Endothelial cell (in vitro differentiated cells): Measurements from ENCODE around the gene NDUFAF8. TPM values are rescaled to one million over a fixed set of nuclear protein-coding genes. Genes with fewer than 3 reads are reported as not detected.

ENCODE experiments used
- DNase-seq: peaks from one replicate; pipeline ENCODE4 v3.0.0; 2021; ENCODE audit warnings: low spot score
- H3K27ac Mint-ChIP-seq: one replicate; pipeline ENCODE4 v1.8.0; 2021; ENCODE audit warnings: mixed read lengths, inconsistent platforms; ENCODE audit not compliant: unreplicated experiment
- H3K27me3 Mint-ChIP-seq: one replicate; pipeline ENCODE4 v1.8.0; 2021; ENCODE audit warnings: mild to moderate bottlenecking, moderate library complexity, mixed read lengths, inconsistent platforms; ENCODE audit not compliant: unreplicated experiment
- H3K36me3 Mint-ChIP-seq: one replicate; pipeline ENCODE4 v1.8.0; 2021; ENCODE audit warnings: mild to moderate bottlenecking, low read depth, mixed read lengths, inconsistent platforms; ENCODE audit not compliant: unreplicated experiment
- H3K4me1 Mint-ChIP-seq: one replicate; pipeline ENCODE4 v1.8.0; 2021; ENCODE audit warnings: mild to moderate bottlenecking, mixed read lengths, inconsistent platforms; ENCODE audit not compliant: unreplicated experiment
- H3K4me3 Mint-ChIP-seq: one replicate; pipeline ENCODE4 v1.8.0; 2021; ENCODE audit warnings: mild to moderate bottlenecking, mixed read lengths, inconsistent platforms; ENCODE audit not compliant: unreplicated experiment
- H3K9me3 Mint-ChIP-seq: one replicate; pipeline ENCODE4 v1.8.0; 2021; ENCODE audit warnings: mixed read lengths, inconsistent platforms; ENCODE audit not compliant: unreplicated experiment
- total RNA-seq: library from RNA; stranded (reverse); fragmentation: NEBNext Ultra II Directional; extraction: Animal tissue kit (Norgen Biotek cat#: 25700); gene quantifications from one replicate; pipeline ENCODE4 v1.2.1, GENCODE V29; 2021; ENCODE audit not compliant: unreplicated experiment
- TF ChIP-seq, protein P1 (sequence below): fragments of 200-600 bp; sonication (generic); IDR thresholded peaks from one replicate; pipeline ENCODE4 v1.5.0; 2021; ENCODE audit warnings: antibody characterized with exemption; ENCODE audit not compliant: unreplicated experiment

Gene NDUFAF8
- total RNA-seq, 1 donor from 2014 or later = 31.2 TPM

DNA sequence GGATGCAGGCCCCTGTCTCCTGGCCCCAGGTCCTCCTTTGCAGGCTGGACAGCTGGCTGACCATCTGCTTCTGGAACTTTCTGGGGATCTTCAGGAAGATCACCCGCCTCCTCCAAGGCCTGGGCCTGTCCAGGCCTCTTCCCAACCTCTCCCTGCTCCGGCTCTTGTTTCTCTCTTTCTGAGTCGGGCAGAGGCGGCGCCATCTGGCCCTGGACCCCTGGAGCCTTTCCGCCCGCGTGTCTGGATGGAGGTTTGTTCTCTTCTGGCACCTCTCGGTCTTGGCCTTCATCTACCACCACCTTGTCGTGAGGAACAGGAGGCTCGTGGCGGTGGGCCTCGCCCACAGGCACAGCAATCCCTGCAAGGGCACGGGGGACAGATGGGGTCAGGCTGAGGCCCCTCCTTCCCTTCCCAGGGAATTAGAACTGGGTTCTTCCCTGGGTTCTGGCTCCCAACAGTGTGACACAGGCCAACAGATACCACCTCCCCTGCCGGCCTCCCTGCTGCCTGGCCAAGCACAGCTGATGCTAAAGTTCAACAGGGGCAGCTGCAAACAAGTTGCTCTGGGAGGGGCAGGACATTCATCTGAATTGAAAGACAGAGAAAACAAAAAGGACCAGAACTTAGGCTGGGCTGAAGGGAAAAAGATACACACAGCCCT is 13.3 kb downstream of the NDUFAF8 start:
- TF ChIP-seq, protein P1, sequence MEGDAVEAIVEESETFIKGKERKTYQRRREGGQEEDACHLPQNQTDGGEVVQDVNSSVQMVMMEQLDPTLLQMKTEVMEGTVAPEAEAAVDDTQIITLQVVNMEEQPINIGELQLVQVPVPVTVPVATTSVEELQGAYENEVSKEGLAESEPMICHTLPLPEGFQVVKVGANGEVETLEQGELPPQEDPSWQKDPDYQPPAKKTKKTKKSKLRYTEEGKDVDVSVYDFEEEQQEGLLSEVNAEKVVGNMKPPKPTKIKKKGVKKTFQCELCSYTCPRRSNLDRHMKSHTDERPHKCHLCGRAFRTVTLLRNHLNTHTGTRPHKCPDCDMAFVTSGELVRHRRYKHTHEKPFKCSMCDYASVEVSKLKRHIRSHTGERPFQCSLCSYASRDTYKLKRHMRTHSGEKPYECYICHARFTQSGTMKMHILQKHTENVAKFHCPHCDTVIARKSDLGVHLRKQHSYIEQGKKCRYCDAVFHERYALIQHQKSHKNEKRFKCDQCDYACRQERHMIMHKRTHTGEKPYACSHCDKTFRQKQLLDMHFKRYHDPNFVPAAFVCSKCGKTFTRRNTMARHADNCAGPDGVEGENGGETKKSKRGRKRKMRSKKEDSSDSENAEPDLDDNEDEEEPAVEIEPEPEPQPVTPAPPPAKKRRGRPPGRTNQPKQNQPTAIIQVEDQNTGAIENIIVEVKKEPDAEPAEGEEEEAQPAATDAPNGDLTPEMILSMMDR = no peak
- Mint-ChIP-seq H3K9me3 (no peaks in the 10 kb centered on the region), H3K4me1 (peaks cover 6% of the 10 kb centered on the region), H3K4me3 (no peak overlapping the region), H3K27ac (no peak overlapping the region), H3K36me3 (peaks cover 14% of the 10 kb centered on the region), H3K27me3 (peaks cover 14% of the 10 kb centered on the region)
- DNase-seq = no peak

DNA sequence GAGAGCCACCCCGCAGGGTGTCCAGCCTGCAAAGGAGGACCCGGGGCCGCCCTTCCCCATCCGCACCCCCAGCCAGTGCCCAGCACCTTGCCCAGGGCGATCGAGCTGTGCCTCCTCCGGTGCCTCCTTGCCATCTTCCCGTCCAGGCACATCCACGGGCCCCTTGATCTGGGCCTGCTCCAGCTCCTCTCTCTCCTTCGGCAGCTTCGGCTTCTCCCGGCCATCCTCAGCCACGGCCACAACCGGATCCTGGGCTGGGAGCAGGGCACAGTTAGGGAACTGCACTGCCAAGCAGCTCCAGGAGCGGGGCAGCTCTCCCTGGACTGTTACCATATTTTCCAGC is 13.8 kb downstream of the NDUFAF8 start:
- Mint-ChIP-seq H3K27me3 (peaks cover 14% of the 10 kb centered on the region), H3K9me3 (no peaks in the 10 kb centered on the region), H3K36me3 (peaks cover 14% of the 10 kb centered on the region), H3K4me3 (peak overlapping the region; percentile 30), H3K4me1 (peaks cover 6% of the 10 kb centered on the region), H3K27ac (no peak overlapping the region)
- TF ChIP-seq, protein P1 = no peak
- no peak for DNase-seq

DNA sequence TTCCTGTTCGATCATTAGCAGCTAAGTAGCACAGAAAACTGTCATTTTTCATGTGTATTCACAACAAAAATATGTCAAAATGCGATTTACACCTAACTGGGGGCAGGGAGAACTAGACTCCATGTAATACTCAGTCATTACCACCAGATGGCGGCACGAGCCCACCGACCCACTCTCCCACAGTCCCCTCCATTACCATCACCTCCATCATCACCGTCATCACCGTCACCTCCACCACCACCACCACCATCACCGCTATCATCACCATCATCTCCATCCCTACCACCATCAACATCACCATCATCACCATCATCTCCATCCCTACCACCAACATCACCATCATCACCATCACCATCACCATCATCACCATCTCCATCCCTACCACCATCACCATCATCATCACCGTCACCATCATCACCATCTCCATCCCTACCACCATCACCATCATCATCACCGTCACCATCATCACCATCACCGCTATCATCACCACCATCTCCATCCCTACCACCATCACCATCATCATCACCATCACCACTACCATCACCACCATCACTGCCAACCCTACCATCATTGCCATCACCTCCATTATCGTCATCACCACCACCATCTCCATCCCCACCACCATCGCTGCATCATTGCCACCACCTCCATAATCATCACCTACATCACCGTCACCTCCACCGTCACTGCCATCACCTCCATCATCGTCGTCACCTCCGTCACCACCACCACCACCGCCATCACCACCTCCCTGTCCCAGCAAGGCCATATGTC is 14.4 kb downstream of the NDUFAF8 start:
- H3K27ac Mint-ChIP-seq = no peak overlapping the region

DNA sequence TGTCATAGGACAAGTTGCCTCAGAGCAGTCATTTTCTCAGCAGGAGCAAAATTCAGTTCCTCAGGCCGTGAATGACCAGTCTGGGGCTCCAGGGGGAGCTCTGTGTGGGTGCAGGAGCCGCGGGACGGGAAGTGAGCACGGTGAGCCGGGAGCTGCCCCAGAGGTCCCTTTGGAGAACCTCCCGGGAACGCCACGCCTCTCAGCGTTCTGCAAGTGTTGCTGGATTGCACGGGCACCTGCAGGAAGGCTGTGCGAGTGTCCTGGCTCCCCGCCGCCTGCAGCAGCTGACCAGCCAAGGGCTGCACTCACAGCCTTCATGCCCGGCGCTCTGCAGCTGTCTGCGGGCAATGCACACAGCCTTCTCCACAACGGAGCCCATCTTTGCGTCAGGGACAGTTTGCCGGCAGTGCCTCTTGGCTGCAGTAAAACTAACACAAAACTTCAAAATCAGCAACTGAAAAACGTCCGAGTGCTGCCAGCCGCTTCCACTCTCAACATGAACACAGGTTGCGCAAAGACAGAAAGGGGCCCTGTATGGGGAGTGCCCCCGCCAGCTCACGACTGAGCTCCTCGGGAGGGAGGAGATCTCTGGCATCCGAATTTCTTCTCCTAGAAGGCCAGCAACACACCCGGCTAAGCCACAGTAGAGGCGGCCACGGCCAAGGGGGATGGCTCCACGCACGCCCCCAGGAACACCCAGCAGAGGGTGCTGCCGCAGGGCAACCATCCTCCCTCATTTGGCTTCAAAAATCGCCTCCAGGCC is 16.0 kb downstream of the NDUFAF8 start:
- peaks cover 5% of the 10 kb centered on the region for H3K36me3 Mint-ChIP-seq
- H3K27ac Mint-ChIP-seq = no peak overlapping the region
- no peaks in the 10 kb centered on the region for H3K9me3 Mint-ChIP-seq
- H3K4me3 Mint-ChIP-seq = no peak overlapping the region
- DNase-seq = peak; percentile 71
- TF ChIP-seq, protein P1 = no peak
- H3K4me1 Mint-ChIP-seq = peaks cover 6% of the 10 kb centered on the region
- peaks cover 6% of the 10 kb centered on the region for H3K27me3 Mint-ChIP-seq

More for the DNA sequence above, 14.4 kb downstream of the NDUFAF8 start:
- peak; percentile 61 for DNase-seq
- TF ChIP-seq, protein P1 = peak; percentile 86
- H3K4me1 Mint-ChIP-seq = peaks cover 6% of the 10 kb centered on the region
- peaks cover 8% of the 10 kb centered on the region for H3K27me3 Mint-ChIP-seq
- H3K36me3 Mint-ChIP-seq = peaks cover 8% of the 10 kb centered on the region
- H3K9me3 Mint-ChIP-seq = no peaks in the 10 kb centered on the region
- H3K4me3 Mint-ChIP-seq = peak overlapping the region; percentile 30
